IPS DF 6.9 (cell line): ENCODE measurements around the gene PRSS1.
"Not testable (repeated sequence)": the region's sequence is repeated elsewhere in the genome, so short reads cannot be mapped to it uniquely, and the experiment has no call there.

ENCODE experiments used
- DNase-seq: peaks from one replicate; pipeline ENCODE4 v3.0.0-alpha.2; 2013; ENCODE audit warnings: low read depth, low spot score
- H3K27ac ChIP-seq: one replicate; pipeline ENCODE4 v1.5.1; 2013; ENCODE audit warnings: low read length, control low read depth
- H3K27me3 ChIP-seq: 2 replicates; pipeline ENCODE4 v1.6.1; 2013; ENCODE audit warnings: mild to moderate bottlenecking, low read length; ENCODE audit not compliant: control insufficient read depth, insufficient read depth
- H3K36me3 ChIP-seq: 2 replicates; pipeline ENCODE4 v1.6.1; 2013; ENCODE audit warnings: low read length; ENCODE audit not compliant: control insufficient read depth, insufficient read depth
- H3K4me1 ChIP-seq: 2 replicates; pipeline ENCODE4 v1.6.1; 2013; ENCODE audit warnings: low read length; ENCODE audit not compliant: control insufficient read depth, insufficient read depth
- H3K4me3 ChIP-seq: 2 replicates; pipeline ENCODE4 v1.5.1; 2013; ENCODE audit warnings: mild to moderate bottlenecking, low read length
- H3K9me3 ChIP-seq: 2 replicates; pipeline ENCODE4 v1.6.1; 2013; ENCODE audit warnings: low read length, inconsistent platforms; ENCODE audit not compliant: control insufficient read depth, insufficient read depth
- WGBS: extraction: QIAGEN DNeasy Blood & Tissue Kit; methylation state at CpG from one replicate; pipeline ENCODE4 v1.1.7; 2013; ENCODE audit warnings: mixed read lengths, missing lambda C conversion rate; ENCODE audit not compliant: insufficient read length, insufficient coverage; 5-methylcytosine and 5-hydroxymethylcytosine counted together

Gene PRSS1

DNA sequence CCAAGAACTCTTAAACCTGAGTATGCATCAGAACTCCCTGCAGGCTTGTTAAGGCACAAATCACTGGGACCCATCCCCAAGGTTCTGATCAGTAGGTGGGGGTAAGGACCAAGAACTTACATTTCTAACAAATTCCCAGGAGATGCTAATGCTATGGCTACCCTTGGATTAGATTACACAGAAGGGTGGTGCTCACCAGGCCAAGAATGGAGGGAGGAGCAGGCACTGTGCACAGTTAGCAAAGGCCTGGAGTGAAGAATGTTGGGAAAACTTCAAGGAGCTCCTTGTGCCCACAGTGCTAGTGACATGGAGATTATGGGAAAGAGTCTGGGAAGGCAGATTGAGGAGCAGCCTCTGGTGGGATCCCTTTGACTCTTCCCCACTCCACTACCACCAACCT, 23.4 kb downstream of the PRSS1 start:
- Histone ChIP-seq H3K4me1 (no peaks in the 10 kb centered on the region), H3K36me3 (no peaks in the 10 kb centered on the region), H3K4me3 (no peak overlapping the region), H3K27ac (no peak overlapping the region), H3K9me3 (no peaks in the 10 kb centered on the region), H3K27me3 (no peaks in the 10 kb centered on the region)
- DNase-seq = no peak

DNA sequence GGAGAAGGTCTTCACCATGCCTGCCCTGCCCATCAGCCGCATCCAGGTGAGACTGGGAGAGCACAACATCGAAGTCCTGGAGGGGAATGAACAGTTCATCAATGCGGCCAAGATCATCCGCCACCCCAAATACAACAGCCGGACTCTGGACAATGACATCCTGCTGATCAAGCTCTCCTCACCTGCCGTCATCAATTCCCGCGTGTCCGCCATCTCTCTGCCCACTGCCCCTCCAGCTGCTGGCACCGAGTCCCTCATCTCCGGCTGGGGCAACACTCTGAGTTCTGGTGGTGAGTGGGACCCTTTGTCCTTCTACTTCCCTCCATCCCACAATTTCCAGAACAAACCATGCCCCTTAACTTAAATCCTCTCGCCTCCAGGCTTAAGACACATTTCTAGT, 24.0 kb downstream of the PRSS1 start:
- Histone ChIP-seq H3K4me1 (no peaks in the 10 kb centered on the region), H3K27ac (no peak overlapping the region), H3K36me3 (no peaks in the 10 kb centered on the region), H3K27me3 (no peaks in the 10 kb centered on the region), H3K4me3 (no peak overlapping the region), H3K9me3 (no peaks in the 10 kb centered on the region)
- no peak for DNase-seq
- WGBS = no CpG with 5 or more reads among the region's 12 CpGs

DNA sequence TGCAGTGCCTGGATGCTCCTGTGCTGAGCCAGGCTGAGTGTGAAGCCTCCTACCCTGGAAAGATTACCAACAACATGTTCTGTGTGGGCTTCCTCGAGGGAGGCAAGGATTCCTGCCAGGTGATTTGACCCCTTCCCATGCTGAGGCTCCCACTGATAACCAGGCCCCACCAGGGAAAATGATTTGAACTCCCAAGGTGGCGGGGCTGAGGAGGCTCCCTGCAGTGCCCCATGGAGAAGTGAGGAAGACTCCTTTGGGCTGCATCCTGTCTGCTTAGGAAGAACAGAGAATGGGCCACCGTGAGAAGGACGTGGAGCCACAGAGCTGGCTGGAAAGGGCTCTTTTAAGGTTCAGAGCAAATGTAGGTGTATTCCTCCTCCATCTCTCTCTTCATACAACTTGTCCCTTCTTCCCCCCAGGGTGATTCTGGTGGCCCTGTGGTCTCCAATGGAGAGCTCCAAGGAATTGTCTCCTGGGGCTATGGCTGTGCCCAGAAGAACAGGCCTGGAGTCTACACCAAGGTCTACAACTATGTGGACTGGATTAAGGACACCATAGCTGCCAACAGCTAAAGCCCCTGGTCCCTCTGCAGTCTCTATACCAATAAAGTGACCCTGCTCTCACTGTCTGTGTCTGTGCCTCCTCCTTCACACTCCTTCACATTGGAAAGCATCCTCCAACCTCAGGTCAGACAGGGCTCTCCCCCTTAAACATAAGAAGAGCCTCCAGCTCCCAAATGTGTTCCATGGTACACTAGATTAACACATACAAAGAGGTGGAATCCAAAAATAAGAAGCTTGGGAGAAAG, 24.9 kb downstream of the PRSS1 start:
- Histone ChIP-seq H3K36me3 (no peaks in the 10 kb centered on the region), H3K27ac (no peak overlapping the region), H3K4me1 (no peaks in the 10 kb centered on the region), H3K4me3 (no peak overlapping the region), H3K9me3 (no peaks in the 10 kb centered on the region), H3K27me3 (no peaks in the 10 kb centered on the region)
- WGBS = no CpG with 5 or more reads among the region's 4 CpGs
- DNase-seq = no peak

DNA sequence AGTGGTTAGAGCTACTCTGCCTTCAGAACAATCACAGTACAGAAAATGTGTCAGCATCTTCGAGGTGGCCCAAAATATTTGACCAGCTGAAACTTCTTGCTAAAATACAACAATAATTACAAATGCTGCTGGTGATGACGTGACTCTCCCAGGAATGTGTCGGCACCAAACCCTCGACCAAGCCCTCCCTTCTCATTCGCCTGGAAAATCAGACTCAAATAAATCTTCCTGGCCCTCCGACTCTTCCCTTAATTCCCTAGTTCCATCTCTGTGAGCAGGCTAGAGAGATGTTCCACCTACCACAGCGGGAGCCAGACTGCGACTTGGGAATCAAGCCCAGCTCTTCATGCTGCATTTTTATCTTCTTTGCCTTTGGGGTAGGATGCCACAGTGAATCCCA, 25.6 kb downstream of the PRSS1 start:
- Histone ChIP-seq H3K4me3 (no peak overlapping the region), H3K27ac (no peak overlapping the region), H3K27me3 (no peaks in the 10 kb centered on the region), H3K4me1 (no peaks in the 10 kb centered on the region), H3K9me3 (no peaks in the 10 kb centered on the region), H3K36me3 (no peaks in the 10 kb centered on the region)
- WGBS = no CpG with 5 or more reads among the region's 8 CpGs
- DNase-seq = no peak

DNA sequence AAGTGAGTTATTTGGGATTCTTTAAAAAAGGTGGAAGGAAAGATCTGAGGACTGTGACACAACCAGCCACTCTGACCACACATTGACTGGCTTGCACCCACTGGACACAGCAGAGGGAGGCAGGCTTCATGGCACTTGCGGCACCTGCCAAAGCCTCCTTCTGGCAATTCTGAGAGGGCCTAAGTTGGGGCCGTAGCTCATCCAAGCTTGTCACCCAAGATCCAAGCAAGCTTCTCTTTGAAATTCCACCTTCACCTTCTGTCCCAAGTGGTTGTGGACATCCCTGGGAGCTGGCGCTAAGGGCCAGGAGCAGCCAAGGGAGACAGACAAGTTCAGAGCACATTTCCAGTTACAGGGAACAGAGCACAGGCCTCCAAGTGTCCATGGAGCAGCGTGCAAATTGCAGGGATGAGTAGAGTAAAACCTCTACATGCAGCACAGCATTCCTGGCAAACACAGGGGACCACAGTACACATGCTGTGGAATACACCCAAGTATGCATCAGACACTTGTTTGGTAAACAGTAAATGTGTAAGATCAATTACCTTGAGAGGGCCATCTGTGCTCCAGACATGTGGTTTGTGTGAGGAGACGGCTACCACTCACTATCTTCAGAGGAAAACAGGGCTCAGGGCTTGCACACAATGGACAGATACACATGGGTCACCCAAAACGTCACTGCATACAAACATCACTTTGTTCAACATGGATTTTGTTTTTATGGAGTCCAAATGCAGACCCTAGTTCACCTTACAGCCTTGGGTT, 26.3 kb downstream of the PRSS1 start:
- not testable (repeated sequence) for DNase-seq, H3K27ac ChIP-seq, H3K36me3 ChIP-seq, H3K4me3 ChIP-seq, H3K4me1 ChIP-seq, H3K27me3 ChIP-seq, H3K9me3 ChIP-seq
- WGBS = no CpG with 5 or more reads among the region's 6 CpGs

DNA sequence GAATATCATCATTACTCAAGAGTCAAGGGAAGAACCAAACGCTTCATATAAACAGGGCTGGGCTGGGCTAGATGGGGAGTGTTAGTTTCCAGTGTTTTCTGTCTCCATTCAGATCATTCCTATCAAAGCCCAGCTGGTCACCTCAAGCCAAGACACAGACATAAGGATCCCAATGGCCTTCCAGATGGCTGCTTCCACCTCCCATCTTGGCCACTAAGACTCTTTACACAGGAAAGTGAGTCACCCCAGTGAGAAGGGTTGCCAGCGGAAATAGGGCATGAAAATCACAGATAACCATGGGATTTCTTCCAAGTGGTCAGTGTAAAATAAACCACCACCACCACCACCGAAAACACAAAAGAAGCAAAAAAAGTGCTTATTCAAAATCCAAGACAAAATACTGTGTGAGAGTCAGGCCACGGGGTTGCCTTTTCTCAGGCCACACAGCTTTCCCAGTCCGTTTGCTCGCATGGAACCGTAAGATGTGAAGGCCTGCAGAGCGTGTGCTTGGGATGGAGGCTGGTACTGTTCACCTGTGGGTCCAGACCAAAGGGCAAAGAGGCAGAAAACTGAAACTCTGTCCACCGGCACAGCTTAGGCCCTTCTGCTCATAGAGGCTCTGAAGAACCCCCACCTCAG, 27.1 kb downstream of the PRSS1 start:
- no CpG with 5 or more reads among the region's 9 CpGs for WGBS
- Histone ChIP-seq H3K27me3 (no peaks in the 10 kb centered on the region), H3K4me3 (no peak overlapping the region), H3K36me3 (no peaks in the 10 kb centered on the region), H3K4me1 (no peaks in the 10 kb centered on the region), H3K9me3 (no peaks in the 10 kb centered on the region), H3K27ac (no peak overlapping the region)
- DNase-seq = no peak

DNA sequence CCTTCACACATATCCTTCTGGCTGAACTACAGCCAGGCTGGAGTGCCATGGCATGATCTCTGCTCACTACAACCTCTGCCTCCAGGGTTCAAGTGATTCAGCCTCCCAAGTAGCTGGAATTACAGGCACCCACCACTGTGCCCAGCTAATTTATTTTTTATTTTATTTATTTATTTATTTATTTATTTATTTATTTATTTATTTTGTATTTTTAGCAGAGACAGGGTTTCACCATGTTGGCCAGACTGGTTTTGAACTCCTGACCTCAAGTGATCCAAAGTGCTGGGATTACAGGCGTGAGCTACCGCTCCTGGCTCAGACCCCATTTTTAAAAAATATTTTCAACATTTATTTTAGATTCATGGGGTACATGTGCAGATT, 27.6 kb downstream of the PRSS1 start:
- not testable (repeated sequence) for H3K9me3 ChIP-seq, DNase-seq, H3K4me1 ChIP-seq, H3K36me3 ChIP-seq, H3K27ac ChIP-seq, H3K27me3 ChIP-seq, H3K4me3 ChIP-seq
- no CpG with 5 or more reads among the region's 2 CpGs for WGBS

DNA sequence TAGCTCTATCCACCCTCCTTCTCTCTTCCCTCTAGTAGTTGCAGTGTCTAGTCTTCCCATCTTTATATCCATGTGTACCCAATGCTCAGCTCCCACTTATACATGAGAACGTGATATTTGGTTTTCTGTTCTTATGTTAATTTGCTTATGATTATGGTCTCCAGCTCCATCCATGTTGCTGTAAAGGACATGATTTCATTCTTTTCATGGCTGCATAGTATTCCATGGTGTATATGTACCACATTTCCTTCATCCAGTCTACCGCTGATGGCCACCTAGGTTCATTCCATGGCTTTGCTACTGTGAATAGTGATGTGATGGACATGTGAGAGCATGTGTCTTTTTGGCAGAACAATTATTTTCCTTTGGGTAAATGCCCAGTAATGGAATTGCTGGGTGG, 28.0 kb downstream of the PRSS1 start:
- no peak overlapping the region for H3K4me3 ChIP-seq
- no peaks in the 10 kb centered on the region for H3K36me3 ChIP-seq
- WGBS = no CpG with 5 or more reads among the region's 2 CpGs
- no peaks in the 10 kb centered on the region for H3K9me3 ChIP-seq
- no peak overlapping the region for H3K27ac ChIP-seq
- no peak for DNase-seq
- H3K4me1 ChIP-seq = no peaks in the 10 kb centered on the region
- no peaks in the 10 kb centered on the region for H3K27me3 ChIP-seq

DNA sequence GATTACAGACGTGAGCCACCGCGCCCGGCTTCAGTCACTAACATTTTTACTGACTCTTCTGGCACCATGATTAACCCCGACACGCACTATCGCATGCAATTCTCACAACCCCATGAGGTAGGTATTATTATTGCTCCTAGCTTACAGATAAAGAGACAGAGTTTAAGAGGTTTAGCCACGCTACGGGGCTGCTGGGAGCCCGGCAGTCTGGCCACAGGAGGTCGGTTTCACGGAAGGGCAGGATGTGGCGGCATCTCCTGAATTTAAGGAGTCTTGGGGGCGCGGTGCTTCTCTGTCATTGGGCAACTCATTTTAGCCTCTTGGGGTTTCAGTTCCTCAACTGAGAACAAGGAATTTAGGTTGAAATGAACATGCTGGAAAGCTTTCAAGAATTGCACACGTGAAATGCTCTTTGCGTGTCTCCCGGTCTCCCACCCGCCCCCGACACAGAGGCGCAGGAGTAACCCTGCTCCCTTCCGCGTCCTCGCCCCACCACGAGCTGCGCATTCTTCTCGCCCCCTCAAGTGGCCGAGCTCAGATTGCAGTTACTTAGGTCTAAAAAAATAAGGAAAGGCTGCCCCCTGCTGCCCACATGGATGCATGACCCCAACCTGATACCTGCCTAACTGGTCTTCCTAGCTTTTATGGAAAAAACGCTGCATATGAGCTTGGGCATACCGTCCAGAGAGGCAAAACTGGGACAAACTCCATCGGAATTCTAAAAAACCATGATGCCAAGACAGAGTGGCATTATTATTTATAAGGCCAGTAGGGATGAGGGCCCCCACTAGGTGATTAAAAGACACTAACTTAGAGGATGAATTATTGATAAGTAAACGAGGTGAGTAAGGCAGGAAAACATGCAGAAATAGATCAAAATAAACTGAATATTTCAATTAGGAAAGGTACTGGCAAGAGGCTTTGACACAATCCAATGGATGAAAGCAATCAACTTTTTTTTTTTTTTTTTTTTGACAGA, 33.9 kb downstream of the PRSS1 start:
- H3K4me1 ChIP-seq = no peaks in the 10 kb centered on the region
- H3K27me3 ChIP-seq = no peaks in the 10 kb centered on the region
- H3K27ac ChIP-seq = no peak overlapping the region
- peak overlapping the region; percentile 6; the same call in 1 of the 2 replicates for H3K4me3 ChIP-seq
- H3K9me3 ChIP-seq = no peaks in the 10 kb centered on the region
- peak; percentile 72 for DNase-seq
- H3K36me3 ChIP-seq = no peaks in the 10 kb centered on the region
- no CpG with 5 or more reads among the region's 32 CpGs for WGBS

DNA sequence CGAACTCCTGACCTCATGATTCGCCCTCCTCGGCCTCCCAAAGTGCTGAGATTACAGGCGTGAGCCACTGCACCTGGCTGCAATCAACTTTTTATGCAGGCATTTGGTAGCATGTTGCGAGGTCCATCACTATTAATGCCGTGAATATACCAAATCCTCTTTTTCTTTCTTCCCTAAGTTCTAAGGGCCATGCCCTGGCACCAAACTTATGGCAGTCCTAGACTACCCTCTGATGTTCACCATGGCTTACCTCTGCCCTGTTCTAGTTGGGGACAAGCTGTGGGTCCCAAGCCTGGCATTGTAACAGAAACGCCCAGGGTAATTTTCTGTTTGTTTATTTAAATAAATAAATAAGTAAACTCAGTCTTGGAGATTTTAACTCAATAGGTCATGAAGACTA, 34.8 kb downstream of the PRSS1 start:
- DNase-seq = no peak
- Histone ChIP-seq H3K27ac (no peak overlapping the region), H3K36me3 (no peaks in the 10 kb centered on the region), H3K9me3 (no peaks in the 10 kb centered on the region), H3K4me3 (no peak overlapping the region), H3K27me3 (no peaks in the 10 kb centered on the region), H3K4me1 (no peaks in the 10 kb centered on the region)
- no CpG with 5 or more reads among the region's 7 CpGs for WGBS
